ENCODE results near the gene GTPBP3. TPM values are rescaled to one million over a fixed set of nuclear protein-coding genes. Genes with fewer than 3 reads are reported as not detected.
A peak's percentile ranks its signal among the peaks of the same experiment; 100 is the strongest.

Gene GTPBP3
- total and polyA plus RNA-seq, 2 of the 13 experiments (the other 11 are each of a cell fraction or from before 2014, with no cell fraction given): 17.5 to 30.0 TPM

DNA sequence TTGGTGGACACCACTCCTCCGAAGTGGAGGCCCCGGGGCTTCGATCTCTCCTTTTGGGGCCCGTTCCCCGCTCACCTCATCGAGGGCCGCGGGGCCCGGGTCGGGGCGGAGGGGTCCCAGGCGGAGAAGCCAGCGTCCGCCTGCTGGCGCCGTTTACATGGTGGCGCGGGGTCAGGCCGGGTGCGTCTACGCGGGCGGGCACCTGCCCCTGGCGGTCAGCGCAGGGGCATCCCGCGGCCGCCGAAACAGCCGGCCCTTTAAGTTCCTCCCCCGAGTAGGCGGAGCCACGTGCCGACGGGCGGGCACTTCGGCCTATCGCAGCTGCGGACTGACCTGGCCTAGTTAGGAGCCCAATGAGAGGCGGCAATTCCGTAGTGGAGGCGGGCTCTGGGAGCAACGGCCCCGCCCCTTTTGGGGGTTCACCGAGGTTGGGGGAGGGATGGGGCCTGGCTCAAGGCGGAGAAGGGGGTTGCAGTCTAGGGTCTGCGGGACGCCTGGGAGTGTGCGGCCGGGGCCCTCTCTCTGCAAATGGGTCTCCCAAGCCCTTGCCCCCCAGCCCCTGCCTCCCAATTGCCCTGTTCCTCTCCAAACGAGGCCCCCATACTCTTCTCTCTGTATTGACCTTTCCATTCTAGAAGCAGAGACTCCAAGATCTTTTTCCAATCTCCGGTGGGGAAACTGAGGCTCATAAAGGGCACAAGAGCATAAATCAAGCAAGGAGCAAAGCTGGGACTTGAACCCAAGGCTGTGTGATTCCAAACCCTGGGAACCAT is 34.0 kb upstream of the GTPBP3 start, which contains the start of gene ABHD8 (continued):
- TF ChIP-seq ZNF280B (CRISPR knock-in tag; IDR thresholded peaks at IDR 0.05; ENCODE audit: borderline replicate concordance) (no peak; the same call in 1 of the 2 replicates), MAX (IDR thresholded peaks at IDR 0.05) (peak; percentile 69), ZNF10 (CRISPR knock-in tag; IDR thresholded peaks at IDR 0.05; ENCODE audit: borderline replicate concordance, low read depth) (no peak), RAD51 (IDR thresholded peaks at IDR 0.05; ENCODE audit: borderline replicate concordance) (no peak), POLR2G (IDR thresholded peaks at IDR 0.05; ENCODE audit: low read depth, low read length) (peak; percentile 79), MYC (CRISPR knock-in tag; IDR thresholded peaks at IDR 0.05; ENCODE audit: borderline replicate concordance) (peak; percentile 58; the same call in 1 of the 2 replicates), SPEN (CRISPR knock-in tag; IDR thresholded peaks at IDR 0.05; ENCODE audit: low read depth) (no peak), RBM22 (optimal IDR thresholded peaks at IDR 0.05; ENCODE audit: low read length) (no peak), PHF8 (CRISPR knock-in tag; IDR thresholded peaks at IDR 0.05) (peak; percentile 87), FOXP1 (IDR thresholded peaks at IDR 0.05) (no peak), FOXP1 (CRISPR knock-in tag; IDR thresholded peaks at IDR 0.05) (no peak), ZNF816 (CRISPR knock-in tag; IDR thresholded peaks at IDR 0.05; ENCODE audit: borderline replicate concordance) (no peak), CBX1 (IDR thresholded peaks at IDR 0.05; ENCODE audit: low read depth) (peak; percentile 70), ARHGAP35 (CRISPR knock-in tag; IDR thresholded peaks at IDR 0.05; ENCODE audit: borderline replicate concordance) (no peak), ZNF788 (CRISPR knock-in tag; IDR thresholded peaks at IDR 0.05; ENCODE audit: borderline replicate concordance) (no peak), TERF1 (CRISPR knock-in tag; IDR thresholded peaks at IDR 0.05) (no peak), NFIC (IDR thresholded peaks at IDR 0.05; ENCODE audit: low read length) (no peak), XRCC5 (optimal IDR thresholded peaks at IDR 0.05; ENCODE audit: low read length) (peak; percentile 51), ZNF777 (CRISPR knock-in tag; IDR thresholded peaks at IDR 0.05) (peak; percentile 61; the same call in 1 of the 2 replicates), ZSCAN12 (CRISPR knock-in tag; IDR thresholded peaks at IDR 0.05) (no peak), RFX3 (CRISPR knock-in tag; IDR thresholded peaks at IDR 0.05) (no peak), SIX4 (CRISPR knock-in tag; IDR thresholded peaks at IDR 0.05) (no peak), TAF15 (IDR thresholded peaks at IDR 0.05; ENCODE audit: low read depth, low read length, poor library complexity, severe bottlenecking) (peak; percentile 46), PRMT3 (CRISPR knock-in tag; IDR thresholded peaks at IDR 0.05; ENCODE audit: borderline replicate concordance, low read depth) (no peak)
- TF ChIP-seq, protein P1, sequence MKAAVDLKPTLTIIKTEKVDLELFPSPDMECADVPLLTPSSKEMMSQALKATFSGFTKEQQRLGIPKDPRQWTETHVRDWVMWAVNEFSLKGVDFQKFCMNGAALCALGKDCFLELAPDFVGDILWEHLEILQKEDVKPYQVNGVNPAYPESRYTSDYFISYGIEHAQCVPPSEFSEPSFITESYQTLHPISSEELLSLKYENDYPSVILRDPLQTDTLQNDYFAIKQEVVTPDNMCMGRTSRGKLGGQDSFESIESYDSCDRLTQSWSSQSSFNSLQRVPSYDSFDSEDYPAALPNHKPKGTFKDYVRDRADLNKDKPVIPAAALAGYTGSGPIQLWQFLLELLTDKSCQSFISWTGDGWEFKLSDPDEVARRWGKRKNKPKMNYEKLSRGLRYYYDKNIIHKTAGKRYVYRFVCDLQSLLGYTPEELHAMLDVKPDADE (CRISPR knock-in tag; IDR thresholded peaks at IDR 0.05): no peak
- TF ChIP-seq, protein P2, sequence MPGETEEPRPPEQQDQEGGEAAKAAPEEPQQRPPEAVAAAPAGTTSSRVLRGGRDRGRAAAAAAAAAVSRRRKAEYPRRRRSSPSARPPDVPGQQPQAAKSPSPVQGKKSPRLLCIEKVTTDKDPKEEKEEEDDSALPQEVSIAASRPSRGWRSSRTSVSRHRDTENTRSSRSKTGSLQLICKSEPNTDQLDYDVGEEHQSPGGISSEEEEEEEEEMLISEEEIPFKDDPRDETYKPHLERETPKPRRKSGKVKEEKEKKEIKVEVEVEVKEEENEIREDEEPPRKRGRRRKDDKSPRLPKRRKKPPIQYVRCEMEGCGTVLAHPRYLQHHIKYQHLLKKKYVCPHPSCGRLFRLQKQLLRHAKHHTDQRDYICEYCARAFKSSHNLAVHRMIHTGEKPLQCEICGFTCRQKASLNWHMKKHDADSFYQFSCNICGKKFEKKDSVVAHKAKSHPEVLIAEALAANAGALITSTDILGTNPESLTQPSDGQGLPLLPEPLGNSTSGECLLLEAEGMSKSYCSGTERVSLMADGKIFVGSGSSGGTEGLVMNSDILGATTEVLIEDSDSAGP (CRISPR knock-in tag; IDR thresholded peaks at IDR 0.05; ENCODE audit: borderline replicate concordance): peak; percentile 100
